Measurements from ENCODE around the gene SPAG9.

GRCh38 chr17:50922107-50922506, 198.6 kb downstream of the SPAG9 start:
- TF ChIP-seq EZH2phosphoT487 (IDR thresholded peaks at IDR 0.05; ENCODE audit: unreplicated experiment) = no peak
- no peak for TF ChIP-seq CTCF (conservative IDR thresholded peaks at IDR 0.05; ENCODE audit: low read depth in 2 of 2)
- TF ChIP-seq EZH2 (IDR thresholded peaks at IDR 0.05; ENCODE audit: low read depth, unreplicated experiment) = no peak
